ENCODE data around the gene A4GNT.

DNA sequence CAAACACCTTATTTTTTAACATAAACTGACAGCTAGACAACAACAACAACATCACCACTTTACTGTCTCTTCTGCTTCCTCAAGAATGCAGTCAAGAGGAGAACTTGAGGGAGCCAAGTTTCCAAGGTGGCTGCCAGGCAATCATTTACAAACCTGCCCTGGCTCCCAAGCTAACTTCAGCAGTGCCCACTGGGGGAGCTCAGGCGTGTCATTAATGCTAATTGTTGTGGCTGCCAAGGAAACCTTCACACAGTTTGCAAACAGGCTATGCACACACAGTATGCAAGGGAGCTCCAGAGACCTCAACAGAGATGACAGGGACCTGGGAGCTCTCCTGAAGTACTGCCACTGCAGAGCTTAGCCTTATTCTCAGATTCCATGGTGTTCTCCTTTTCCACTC is 18.9 kb downstream of the A4GNT start:
- TF ChIP-seq, protein P1, sequence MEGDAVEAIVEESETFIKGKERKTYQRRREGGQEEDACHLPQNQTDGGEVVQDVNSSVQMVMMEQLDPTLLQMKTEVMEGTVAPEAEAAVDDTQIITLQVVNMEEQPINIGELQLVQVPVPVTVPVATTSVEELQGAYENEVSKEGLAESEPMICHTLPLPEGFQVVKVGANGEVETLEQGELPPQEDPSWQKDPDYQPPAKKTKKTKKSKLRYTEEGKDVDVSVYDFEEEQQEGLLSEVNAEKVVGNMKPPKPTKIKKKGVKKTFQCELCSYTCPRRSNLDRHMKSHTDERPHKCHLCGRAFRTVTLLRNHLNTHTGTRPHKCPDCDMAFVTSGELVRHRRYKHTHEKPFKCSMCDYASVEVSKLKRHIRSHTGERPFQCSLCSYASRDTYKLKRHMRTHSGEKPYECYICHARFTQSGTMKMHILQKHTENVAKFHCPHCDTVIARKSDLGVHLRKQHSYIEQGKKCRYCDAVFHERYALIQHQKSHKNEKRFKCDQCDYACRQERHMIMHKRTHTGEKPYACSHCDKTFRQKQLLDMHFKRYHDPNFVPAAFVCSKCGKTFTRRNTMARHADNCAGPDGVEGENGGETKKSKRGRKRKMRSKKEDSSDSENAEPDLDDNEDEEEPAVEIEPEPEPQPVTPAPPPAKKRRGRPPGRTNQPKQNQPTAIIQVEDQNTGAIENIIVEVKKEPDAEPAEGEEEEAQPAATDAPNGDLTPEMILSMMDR (IDR thresholded peaks at IDR 0.05; ENCODE audit: insufficient read depth, low read length), result no peak
- TF ChIP-seq, protein P2, sequence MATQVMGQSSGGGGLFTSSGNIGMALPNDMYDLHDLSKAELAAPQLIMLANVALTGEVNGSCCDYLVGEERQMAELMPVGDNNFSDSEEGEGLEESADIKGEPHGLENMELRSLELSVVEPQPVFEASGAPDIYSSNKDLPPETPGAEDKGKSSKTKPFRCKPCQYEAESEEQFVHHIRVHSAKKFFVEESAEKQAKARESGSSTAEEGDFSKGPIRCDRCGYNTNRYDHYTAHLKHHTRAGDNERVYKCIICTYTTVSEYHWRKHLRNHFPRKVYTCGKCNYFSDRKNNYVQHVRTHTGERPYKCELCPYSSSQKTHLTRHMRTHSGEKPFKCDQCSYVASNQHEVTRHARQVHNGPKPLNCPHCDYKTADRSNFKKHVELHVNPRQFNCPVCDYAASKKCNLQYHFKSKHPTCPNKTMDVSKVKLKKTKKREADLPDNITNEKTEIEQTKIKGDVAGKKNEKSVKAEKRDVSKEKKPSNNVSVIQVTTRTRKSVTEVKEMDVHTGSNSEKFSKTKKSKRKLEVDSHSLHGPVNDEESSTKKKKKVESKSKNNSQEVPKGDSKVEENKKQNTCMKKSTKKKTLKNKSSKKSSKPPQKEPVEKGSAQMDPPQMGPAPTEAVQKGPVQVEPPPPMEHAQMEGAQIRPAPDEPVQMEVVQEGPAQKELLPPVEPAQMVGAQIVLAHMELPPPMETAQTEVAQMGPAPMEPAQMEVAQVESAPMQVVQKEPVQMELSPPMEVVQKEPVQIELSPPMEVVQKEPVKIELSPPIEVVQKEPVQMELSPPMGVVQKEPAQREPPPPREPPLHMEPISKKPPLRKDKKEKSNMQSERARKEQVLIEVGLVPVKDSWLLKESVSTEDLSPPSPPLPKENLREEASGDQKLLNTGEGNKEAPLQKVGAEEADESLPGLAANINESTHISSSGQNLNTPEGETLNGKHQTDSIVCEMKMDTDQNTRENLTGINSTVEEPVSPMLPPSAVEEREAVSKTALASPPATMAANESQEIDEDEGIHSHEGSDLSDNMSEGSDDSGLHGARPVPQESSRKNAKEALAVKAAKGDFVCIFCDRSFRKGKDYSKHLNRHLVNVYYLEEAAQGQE (IDR thresholded peaks at IDR 0.05; ENCODE audit: insufficient replicate concordance, low read depth), result no peak

Measured in HL-60 (cell line).